B cell (primary cell): ENCODE measurements around the gene MAP4K1. TPM values are rescaled to one million over a fixed set of nuclear protein-coding genes. Genes with fewer than 3 reads are reported as not detected.

ENCODE experiments used
- ATAC-seq: fragments of 200-7000 bp; cut with Tn5 transposase; one replicate; pipeline ENCODE4 v1.10.0; 2021; ENCODE audit warnings: low read depth, mild to moderate bottlenecking, moderate number of reproducible peaks, moderate library complexity
- CTCF ChIA-PET: fragments of 350-600 bp; sonication (Branson Sonifier 250); formaldehyde crosslinking; loops from one replicate; lab custom pipeline; 2021; ENCODE audit warnings: antibody characterized with exemption, inconsistent platforms; lab: Charles Lee
- POLR2A ChIA-PET: fragments of 350-600 bp; sonication (Branson Sonifier 250); formaldehyde crosslinking; loops from one replicate; lab custom pipeline; 2021; ENCODE audit warnings: antibody characterized with exemption; lab: Charles Lee
- DNase-seq: peaks from one replicate; pipeline ENCODE4 v3.0.0; 2013
- H2AFZ ChIP-seq: 2 replicates; pipeline ENCODE4 v1.6.1; 2012; ENCODE audit warnings: mild to moderate bottlenecking, low read depth, low read length; ENCODE audit not compliant: insufficient read depth, poor library complexity, severe bottlenecking
- H3K27ac ChIP-seq, 2 donors: 1 replicate in 1 of 2; 2 replicates in 1 of 2; pipeline ENCODE4 v1.5.1; 2012 to 2013; ENCODE audit warnings: low read length in 2 of 2, mild to moderate bottlenecking in 2 of 2, moderate library complexity in 1 of 2
- H3K27me3 ChIP-seq, 4 experiments: fragments of 200-600 bp in 1 of 4; sonication (generic) in 1 of 4; replicated peaks in 1 of 4; 1 replicate in 2 of 4; 2 replicates in 2 of 4; pipeline versions ENCODE4 v1.6.1 to v1.7.0; 2013 to 2016; ENCODE audit warnings: low read length in 3 of 4, mild to moderate bottlenecking in 2 of 4, mixed read lengths in 1 of 4, moderate library complexity in 1 of 4; ENCODE audit not compliant: insufficient read depth in 4 of 4, control insufficient read depth in 3 of 4; ENCODE audit errors: control extremely low read depth in 1 of 4
- H3K36me3 ChIP-seq, 2 experiments: replicated peaks in 1 of 2; 1 replicate in 1 of 2; 2 replicates in 1 of 2; pipeline versions ENCODE4 v1.6.1 to v1.7.1; 2013; ENCODE audit warnings: low read length in 1 of 2; ENCODE audit not compliant: insufficient read depth in 2 of 2, control insufficient read depth in 1 of 2; ENCODE audit errors: control extremely low read depth in 1 of 2, extremely low read depth in 1 of 2
- H3K4me1 ChIP-seq, 2 donors: fragments of 200-600 bp in 1 of 2; sonication (generic) in 1 of 2; 1 replicate in 1 of 2; 2 replicates in 1 of 2; pipeline versions ENCODE4 v1.5.1 to v1.6.1; 2013 to 2017; ENCODE audit warnings: low read length in 2 of 2; ENCODE audit not compliant: control insufficient read depth in 2 of 2, insufficient read depth in 2 of 2
- H3K4me2 ChIP-seq: replicated peaks from 2 replicates; pipeline ENCODE3; 2012; ENCODE audit warnings: mild to moderate bottlenecking, low read depth, low read length; ENCODE audit not compliant: poor library complexity, severe bottlenecking
- H3K4me3 ChIP-seq, 5 experiments: fragments of 200-600 bp in 1 of 5; sonication (generic) in 1 of 5; 1 replicate in 3 of 5; 2 replicates in 2 of 5; pipeline versions ENCODE4 v1.5.1 to v1.7.0; 2011 to 2016; ENCODE audit warnings: low read length in 4 of 5, mild to moderate bottlenecking in 4 of 5, low read depth in 2 of 5, control low read depth in 1 of 5, moderate library complexity in 1 of 5; ENCODE audit not compliant: insufficient read depth in 1 of 5; ENCODE audit errors: control extremely low read depth in 1 of 5, extremely low read depth in 1 of 5
- H3K79me2 ChIP-seq: fragments of 200-600 bp; sonication (generic); one replicate; pipeline ENCODE4 v1.6.0; 2016; ENCODE audit warnings: low read length; ENCODE audit not compliant: control insufficient read depth, insufficient read depth
- H3K9ac ChIP-seq: fragments of 200-600 bp; sonication (generic); 2 replicates; pipeline ENCODE4 v1.6.1; 2017; ENCODE audit warnings: mild to moderate bottlenecking, low read length, moderate library complexity
- H3K9me3 ChIP-seq, 3 donors: one replicate each; pipeline versions ENCODE4 v1.6.1 to v1.7.1; 2013; ENCODE audit warnings: low read length in 2 of 3; ENCODE audit not compliant: control insufficient read depth in 2 of 3, insufficient read depth in 1 of 3; ENCODE audit errors: control extremely low read depth in 1 of 3
- H4K20me1 ChIP-seq: 2 replicates; pipeline ENCODE4 v1.6.0; 2012; ENCODE audit warnings: mild to moderate bottlenecking, low read length; ENCODE audit not compliant: insufficient read depth, control insufficient read depth, poor library complexity, severe bottlenecking
- H3K27ac Mint-ChIP-seq: one replicate; pipeline ENCODE4 v1.8.0; 2021; ENCODE audit warnings: mixed read lengths
- H3K27me3 Mint-ChIP-seq: one replicate; pipeline ENCODE4 v1.8.0; 2021; ENCODE audit warnings: mixed read lengths
- H3K4me1 Mint-ChIP-seq: one replicate; pipeline ENCODE4 v1.8.0; 2021; ENCODE audit warnings: mixed read lengths
- H3K4me3 Mint-ChIP-seq: one replicate; pipeline ENCODE4 v1.8.0; 2021; ENCODE audit warnings: mixed read lengths
- H3K9me3 Mint-ChIP-seq: one replicate; pipeline ENCODE4 v1.8.0; 2022; ENCODE audit warnings: mixed read lengths; ENCODE audit not compliant: insufficient read depth
- CTCF ChIP-seq: fragments of 200-600 bp; IDR thresholded peaks from one replicate; pipeline ENCODE4 v1.8.0; 2022; ENCODE audit warnings: antibody characterized with exemption, mild to moderate bottlenecking
- EZH2 ChIP-seq: IDR thresholded peaks from 2 replicates; pipeline ENCODE4 v1.6.1; 2012; ENCODE audit warnings: borderline replicate concordance, low read depth, mild to moderate bottlenecking, moderate library complexity, low read length; ENCODE audit not compliant: insufficient read depth, poor library complexity, severe bottlenecking
- WGBS: methylation state at CpG from one replicate; pipeline ENCODE4 v1.1.5; 2013; ENCODE audit warnings: missing lambda C conversion rate; ENCODE audit not compliant: insufficient coverage; 5-methylcytosine and 5-hydroxymethylcytosine counted together
- intact Hi-C: fragments of 100-400 bp; cut with micrococcal nuclease; formaldehyde crosslinking; loops from one replicate; pipeline ENCODE4 v1.10.0; 2022
- polyA plus RNA-seq: library from polyadenylated mRNA; depleted of rRNA; stranded (reverse); fragments of >200 nt; gene quantifications from 2 replicates; pipeline ENCODE4 v1.2.3, GENCODE V29; 2012
- total RNA-seq, 2 donors: library from RNA; stranded (reverse); fragments of 120-200 nt in 1 of 2; gene quantifications; 1 replicate in 1 of 2; 2 replicates in 1 of 2; pipeline versions ENCODE4 v1.2.3 to v1.2.4, GENCODE V29; 2013 to 2022

Gene MAP4K1
- total and polyA plus RNA-seq, 2 donors (not counting 1 experiment from before 2014, with no cell fraction given) = 291 to 415 TPM

- peaks cover 4 to 52% of the 10 kb centered on the region in 2 experiments for H3K36me3 ChIP-seq
Observed at GRCh38 chr19:38599722-38600121, 18.0 kb downstream of the MAP4K1 start.

GRCh38 chr19:38597075-38597474 lies 20.7 kb downstream of the MAP4K1 start:
- intact Hi-C loops = no loop called here
- H3K4me3 Mint-ChIP-seq = no peak overlapping the region

More at GRCh38 chr19:38599722-38600121, 18.0 kb downstream of the MAP4K1 start:
- H3K27ac ChIP-seq = no peak overlapping the region
- H3K9me3 ChIP-seq = no peaks in the 10 kb centered on the region
- no peaks in the 10 kb centered on the region for H3K79me2 ChIP-seq
- H3K9ac ChIP-seq = no peak overlapping the region
- H4K20me1 ChIP-seq = no peaks in the 10 kb centered on the region
- intact Hi-C loops = no loop called here
- H3K4me1 Mint-ChIP-seq = no peaks in the 10 kb centered on the region
- no peak for ATAC-seq
- no peaks in the 10 kb centered on the region for H3K27me3 Mint-ChIP-seq
- DNase-seq = no peak
- H3K27me3 ChIP-seq = no peaks in the 10 kb centered on the region
- no peaks in the 10 kb centered on the region for H3K9me3 Mint-ChIP-seq
- no peak overlapping the region for H3K4me3 Mint-ChIP-seq
- H2AFZ ChIP-seq = no peak overlapping the region
- H3K4me1 ChIP-seq = no peaks in the 10 kb centered on the region
- CTCF ChIA-PET = no interaction called here
- no peak overlapping the region for H3K4me3 ChIP-seq
- H3K27ac Mint-ChIP-seq = no peak overlapping the region
- TF ChIP-seq CTCF (no peak), EZH2 (no peak)
- over 99% methylated on average over 9 of the region's 11 CpGs for WGBS
- H3K4me2 ChIP-seq = no peak overlapping the region
- POLR2A ChIA-PET = interaction anchor here (0.5 to 0.7 kb wide), 2 partner anchors 16 to 335 kb away, joined by 4 to 6 read pairs; no protein-coding TSS in a partner anchor

More at GRCh38 chr19:38597075-38597474, 20.7 kb downstream of the MAP4K1 start:
- TF ChIP-seq CTCF (no peak), EZH2 (no peak)
- H4K20me1 ChIP-seq = no peaks in the 10 kb centered on the region
- no peaks in the 10 kb centered on the region for H3K4me1 ChIP-seq
- DNase-seq (no peak), ATAC-seq (no peak)
- H3K9ac ChIP-seq = no peak overlapping the region
- peaks cover 4 to 61% of the 10 kb centered on the region in 2 experiments for H3K36me3 ChIP-seq
- no peak overlapping the region for H3K4me2 ChIP-seq
- no peaks in the 10 kb centered on the region for H3K4me1 Mint-ChIP-seq
- no peaks in the 10 kb centered on the region for H3K9me3 Mint-ChIP-seq
- H2AFZ ChIP-seq = no peak overlapping the region
- ChIA-PET CTCF (no interaction called here), POLR2A (no interaction called here)
- no peaks in the 10 kb centered on the region for H3K79me2 ChIP-seq
- no peak overlapping the region for H3K27ac ChIP-seq
- no peaks in the 10 kb centered on the region for H3K27me3 ChIP-seq
- H3K4me3 ChIP-seq = no peak overlapping the region
- 99% methylated on average over 6 of the region's 11 CpGs for WGBS
- peak overlapping the region; percentile 20 for H3K27ac Mint-ChIP-seq
- no peaks in the 10 kb centered on the region for H3K9me3 ChIP-seq
- no peaks in the 10 kb centered on the region for H3K27me3 Mint-ChIP-seq
